Stimulated activated naive CD4-positive, alpha-beta T cell treated with Interleukin-2 at 50 U/mL for 16 hours (primary cell): ENCODE results near the gene VAPB.

Experiments
- DNase-seq: peaks from one replicate; lab custom pipeline; 2025; lab: John Stamatoyannopoulos, UW

VAPB gene

DNA sequence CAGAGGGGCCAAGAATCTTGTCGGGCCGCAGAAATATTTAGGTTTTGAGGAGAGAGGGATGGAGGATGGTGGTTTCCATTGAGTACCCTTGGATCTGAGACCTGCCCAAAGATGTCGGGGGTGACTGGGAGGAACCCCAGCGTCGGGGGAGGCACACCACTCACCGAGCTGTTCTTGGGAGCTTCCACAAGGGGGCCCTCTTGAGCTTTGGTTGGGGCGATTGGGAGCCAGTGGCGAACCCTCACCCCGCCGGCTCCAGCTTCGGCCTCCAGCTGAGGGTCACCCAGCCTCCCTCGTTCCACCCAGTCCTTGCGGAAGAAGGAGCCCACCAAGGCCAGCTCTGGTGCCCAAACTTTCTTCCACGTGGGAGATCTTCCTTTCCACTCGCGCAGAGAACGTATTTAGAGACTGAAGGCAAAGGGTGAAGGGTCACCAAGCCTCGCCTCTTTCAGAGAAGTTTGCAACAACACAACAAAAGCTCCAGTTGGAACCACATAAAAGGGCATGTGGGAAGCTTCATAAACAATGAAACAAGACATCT lies 92.5 kb downstream of the VAPB start:
- peak; percentile 44 for DNase-seq

DNA sequence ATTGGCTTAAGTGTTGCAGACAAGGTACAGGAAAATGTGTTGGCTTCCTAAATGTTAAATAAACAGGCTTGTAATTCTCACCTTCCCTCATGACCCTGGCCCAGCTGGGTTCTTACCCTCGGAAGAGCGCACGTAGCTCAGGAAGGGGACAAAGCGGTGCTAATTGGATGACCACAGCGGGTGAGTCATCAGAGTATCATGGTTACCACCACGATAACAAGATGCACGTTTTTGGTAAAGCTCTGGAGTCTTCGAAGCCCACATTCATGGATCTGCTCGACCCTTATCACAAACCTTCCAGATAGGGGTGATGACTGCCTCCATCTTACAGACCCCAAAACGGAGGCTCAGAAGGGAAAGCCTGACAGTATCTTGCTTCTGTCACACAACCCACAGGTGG lies 93.4 kb downstream of the VAPB start:
- no peak for DNase-seq

DNA sequence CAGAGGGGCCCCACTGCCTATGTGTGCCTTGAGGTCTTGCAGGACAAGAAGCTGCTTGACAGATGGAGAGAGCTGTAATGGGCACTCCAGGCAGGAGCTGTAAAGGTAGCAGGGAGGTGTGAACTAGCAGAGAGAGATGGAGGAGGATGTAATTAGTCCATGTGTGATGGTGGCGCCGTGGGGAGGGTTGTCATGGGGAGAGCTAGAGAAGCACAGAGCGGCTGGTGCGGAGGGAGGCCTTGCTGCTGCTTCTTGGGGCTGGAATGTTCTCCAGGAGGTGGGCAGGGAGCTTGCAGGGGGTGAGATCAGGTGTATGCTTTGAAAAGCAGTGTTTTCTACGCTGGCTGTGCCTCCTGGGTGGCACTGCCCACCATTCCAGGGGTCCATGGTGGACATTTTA lies 94.0 kb downstream of the VAPB start:
- no peak for DNase-seq

DNA sequence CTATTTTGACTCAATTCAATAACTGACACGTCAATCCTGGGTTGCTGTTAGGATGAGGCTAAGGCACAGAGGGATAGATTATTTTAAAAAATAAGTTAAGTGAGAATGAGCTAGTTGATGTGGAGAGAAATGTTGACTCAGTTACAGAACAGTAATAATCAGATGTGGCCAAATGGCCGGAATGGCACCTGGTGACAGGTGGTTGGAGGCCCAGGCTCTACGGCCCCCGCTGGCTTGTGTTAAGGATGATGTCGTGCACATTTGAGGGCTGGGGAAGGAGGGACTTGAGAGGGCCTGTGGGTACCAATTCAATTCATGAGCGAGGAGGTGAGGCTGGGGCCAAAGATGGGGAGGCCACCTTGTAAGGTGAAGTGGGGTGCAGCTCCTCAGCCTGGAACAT lies 94.4 kb downstream of the VAPB start:
- DNase-seq: no peak

DNA sequence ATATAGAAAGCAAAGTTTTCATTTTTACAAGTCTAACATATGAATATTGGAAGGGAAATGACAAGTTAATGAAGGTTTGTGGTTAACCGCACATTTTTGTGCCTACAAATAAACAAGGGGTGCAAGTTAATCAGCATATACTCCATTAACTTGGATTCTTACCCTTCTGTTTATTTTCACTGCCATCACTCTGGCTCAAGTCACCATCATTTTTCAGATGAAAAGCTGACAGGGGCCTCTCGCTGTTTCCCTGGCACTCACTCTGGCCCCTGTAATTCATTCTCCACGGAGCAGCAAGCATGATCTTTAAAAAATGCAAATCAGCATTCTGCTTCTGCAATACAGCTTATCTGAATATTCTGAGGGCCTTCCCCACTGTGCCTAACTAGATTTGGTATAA lies 96.4 kb downstream of the VAPB start:
- no peak for DNase-seq

GRCh38 chr20:58486207-58486606 lies 97.2 kb downstream of the VAPB start:
- DNase-seq: no peak

GRCh38 chr20:58492074-58492718 lies 103.2 kb downstream of the VAPB start:
- DNase-seq: no peak

DNA sequence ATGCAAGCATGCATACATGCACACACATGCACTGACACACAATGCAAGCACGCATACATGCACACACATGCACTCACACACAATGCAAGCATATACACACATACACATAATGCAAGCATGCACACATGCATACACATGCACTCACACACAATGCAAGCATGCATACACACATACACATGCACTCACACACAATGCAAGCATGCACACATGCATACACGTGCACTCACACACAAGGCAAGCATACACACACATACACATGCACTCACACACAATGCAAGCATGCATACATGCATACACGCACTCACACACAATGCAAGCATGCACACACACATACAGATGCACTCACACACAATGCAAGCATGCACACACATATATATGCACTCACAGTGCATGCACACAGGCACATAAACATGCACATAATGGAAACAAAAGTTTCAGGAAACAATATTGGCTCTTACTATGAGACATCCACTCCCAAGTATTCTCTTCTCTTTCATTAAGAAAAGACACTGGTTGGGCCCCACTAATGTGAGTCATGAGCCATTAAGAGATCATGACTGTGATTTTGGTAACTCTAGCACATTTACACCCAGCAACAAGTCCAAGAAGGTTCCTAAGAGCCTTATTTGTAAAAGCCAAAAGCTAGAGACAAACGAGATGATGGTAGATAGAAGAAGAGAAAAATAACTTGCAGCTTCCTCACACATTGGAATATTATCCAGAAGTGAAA lies 103.9 kb downstream of the VAPB start:
- DNase-seq: no peak

GRCh38 chr20:58494923-58495622 lies 106.0 kb downstream of the VAPB start:
- no peak for DNase-seq

DNA sequence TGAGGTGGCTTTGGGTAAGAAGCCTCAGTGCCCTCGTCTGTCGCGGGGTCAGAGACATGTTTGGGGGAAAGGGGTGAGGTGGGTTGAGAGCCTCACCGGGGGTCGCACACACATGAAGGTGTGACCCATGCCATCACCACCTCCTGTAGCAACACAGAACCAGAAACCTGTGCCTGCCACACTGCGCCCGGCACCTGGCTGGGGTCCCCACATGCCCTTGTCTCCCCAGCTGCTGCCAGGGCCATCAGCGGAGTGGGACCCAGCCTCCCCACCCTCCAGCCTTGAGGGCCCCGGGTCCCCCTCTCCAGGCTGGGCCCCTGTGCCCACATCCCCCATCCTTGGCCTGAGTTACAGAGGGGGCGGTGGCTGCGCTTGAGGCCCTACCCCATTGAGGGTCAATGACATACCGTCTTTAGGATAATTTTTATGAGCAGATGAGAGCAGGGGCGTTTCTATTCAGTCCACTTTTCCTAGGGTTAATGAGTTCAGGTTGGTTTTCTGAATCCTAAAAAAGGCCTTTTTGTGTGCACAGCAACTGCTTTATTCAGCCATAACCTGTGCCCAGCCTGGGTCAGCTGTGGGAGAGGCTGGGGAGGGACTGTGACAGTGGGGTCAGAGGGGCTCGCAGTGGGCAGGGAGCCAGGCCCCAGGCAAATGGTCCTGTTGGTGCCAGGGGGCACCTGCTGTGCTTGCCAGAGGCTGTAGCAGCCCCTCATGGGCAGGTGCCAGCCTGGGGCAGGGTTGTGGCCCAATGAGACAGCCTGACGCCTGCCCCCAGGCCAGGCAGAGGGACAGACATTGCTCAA lies 106.8 kb downstream of the VAPB start:
- no peak for DNase-seq

GRCh38 chr20:58496429-58496769 lies 107.4 kb downstream of the VAPB start:
- DNase-seq: no peak

DNA sequence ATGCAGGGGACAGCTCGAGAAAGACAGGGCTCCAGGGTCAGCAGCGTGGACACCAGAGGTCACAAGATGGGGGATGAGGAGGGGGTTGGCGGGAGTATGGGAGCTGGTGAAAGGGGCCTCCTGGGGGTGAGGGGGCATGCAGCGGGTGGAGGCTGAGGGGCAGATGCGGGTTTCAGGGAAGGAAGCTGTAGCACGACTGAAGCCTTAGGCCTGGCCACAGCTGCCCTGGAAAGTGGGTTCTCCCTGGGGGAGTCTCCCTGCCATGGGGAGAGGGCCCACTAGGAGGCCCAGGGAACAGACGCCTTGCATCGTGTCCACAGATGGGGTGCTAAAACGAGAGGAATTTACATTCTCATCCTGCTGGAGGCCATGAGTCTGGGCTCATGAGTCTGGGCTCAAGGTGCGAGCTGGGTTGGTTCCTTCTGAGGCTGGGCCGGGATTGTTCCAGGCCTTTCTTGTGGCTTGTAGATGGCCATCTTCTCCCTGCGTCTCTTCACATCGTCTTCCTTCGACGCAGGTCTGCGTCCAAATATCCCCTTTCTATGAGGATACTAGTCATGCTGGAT lies 108.1 kb downstream of the VAPB start:
- no peak for DNase-seq

DNA sequence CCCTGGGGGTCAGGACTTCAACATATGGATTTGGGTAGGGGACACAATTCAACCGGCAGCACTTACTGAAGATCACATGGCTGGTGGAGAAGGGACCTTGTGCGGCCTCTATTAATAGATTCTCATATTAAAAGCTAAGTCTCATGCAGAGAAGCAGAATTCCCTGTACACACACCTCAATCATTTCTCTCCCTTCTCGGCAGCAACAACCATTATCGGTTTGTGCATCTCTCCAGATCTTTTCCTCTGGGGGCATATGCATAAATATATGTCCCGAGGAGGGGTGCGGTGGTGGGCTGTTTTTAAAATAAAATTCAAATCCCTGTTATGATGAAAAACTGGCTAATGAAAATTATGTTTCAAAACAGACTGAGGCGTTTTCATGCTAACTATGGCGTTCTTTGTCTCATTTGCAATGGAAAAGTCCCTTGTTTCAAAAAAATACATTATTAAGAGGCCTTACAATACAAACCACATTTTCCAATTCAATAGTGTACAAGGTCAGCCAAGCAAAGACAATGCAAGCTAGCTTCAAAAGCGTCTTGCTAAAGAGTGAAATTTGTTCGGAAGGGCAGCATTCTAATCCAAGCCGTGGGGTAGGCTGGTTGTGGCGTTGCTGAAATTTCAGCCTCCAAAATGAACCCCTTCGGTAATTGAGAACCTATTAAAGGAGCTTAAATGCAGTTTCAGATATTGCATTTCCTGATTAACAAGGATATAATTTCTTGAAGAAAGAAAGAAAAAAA lies 108.9 kb downstream of the VAPB start:
- no peak for DNase-seq

- no peak for DNase-seq
Observed at GRCh38 chr20:58498470-58499068, 109.5 kb downstream of the VAPB start.

DNA sequence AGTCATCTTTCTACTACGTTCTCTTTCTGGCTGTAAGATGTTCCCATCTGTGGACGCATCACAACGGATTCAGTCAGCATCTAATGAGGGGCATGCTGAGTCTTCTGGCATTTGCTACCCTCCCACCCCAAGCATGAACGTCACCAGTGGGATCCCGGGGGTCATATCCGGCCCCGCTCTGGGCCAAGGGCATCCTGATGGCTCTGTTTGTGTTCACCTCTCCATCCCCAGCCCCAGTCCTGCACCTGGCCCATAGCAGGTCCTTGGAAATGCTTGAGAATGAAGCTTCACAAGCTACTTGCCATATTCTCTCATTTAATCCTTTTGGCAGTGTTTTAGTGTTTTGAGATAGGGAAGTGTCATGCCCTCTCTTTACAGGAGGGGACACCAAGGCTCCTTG lies 111.2 kb downstream of the VAPB start:
- DNase-seq: no peak
